ENCODE measurements around the gene CCN5. TPM values are rescaled to one million over a fixed set of nuclear protein-coding genes. Genes with fewer than 3 reads are reported as not detected.
A peak's percentile ranks its signal among the peaks of the same experiment; 100 is the strongest.

CCN5 gene
- total and polyA plus RNA-seq, 2 of the 8 experiments (the other 6 are each of a cell fraction or from before 2014, with no cell fraction given), result not detected

DNA sequence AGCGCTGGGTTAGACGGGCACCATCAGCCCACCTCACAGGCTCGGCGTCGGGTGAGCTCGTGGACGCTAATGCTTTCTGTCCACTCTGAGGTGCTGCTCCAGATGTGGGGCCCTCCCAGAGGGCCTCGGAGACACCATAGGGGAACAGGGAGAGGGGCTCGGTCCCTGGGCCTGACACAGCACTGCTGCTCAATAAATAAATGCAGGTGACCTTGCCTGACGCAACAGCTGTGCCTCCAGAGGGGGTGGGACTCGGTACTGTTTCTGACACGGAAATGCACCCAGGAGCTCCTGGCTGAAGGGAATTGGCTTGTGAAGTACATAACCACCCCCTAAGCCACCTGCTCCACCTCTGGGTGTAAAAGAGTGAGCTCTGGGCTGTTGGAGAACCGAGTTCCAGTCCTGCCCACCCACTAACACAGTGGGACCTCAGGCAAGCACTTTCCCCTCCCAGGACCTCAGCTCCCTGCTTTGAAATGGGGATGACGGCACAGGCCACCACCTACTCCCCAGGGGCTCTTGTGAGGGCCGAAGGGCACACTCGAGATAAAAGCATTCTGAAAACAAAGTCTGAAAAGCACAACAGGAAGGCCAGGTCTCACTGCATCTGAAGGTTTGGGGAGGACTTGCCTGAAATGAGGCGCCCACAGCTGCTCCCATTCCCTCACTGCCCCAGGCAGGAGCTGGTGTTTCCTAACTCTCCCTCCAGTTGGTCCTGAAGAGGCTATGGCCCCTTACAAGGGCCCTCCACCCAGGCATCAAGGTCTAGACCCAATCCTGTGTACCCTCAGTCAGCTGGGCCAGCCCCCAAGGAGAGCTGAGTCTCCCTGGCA is 37.1 kb downstream of the CCN5 start:
- no peak overlapping the region for H3K27ac ChIP-seq (ENCODE audit: low read depth, low read length)
- no peak for DNase-seq (ENCODE audit: low read depth in 1 of 2, low spot score in 2 of 2)
- no peak overlapping the region for H2AFZ ChIP-seq (ENCODE audit: low read length)
- H3K27me3 ChIP-seq (replicated peaks in 1 of 4; ENCODE audit: control insufficient read depth in 3 of 4, extremely low read depth in 1 of 4, insufficient read depth in 3 of 4, low read length in 3 of 4), result no peaks in the 10 kb centered on the region
- no peak overlapping the region for H2BK15ac ChIP-seq (ENCODE audit: low read length)
- peaks cover 0 to 9% (median 2%) of the 10 kb centered on the region in 4 experiments; a peak in 3 of 8 replicates for H3K36me3 ChIP-seq (ENCODE audit: control insufficient read depth in 2 of 4, insufficient read depth in 4 of 4, low read length in 3 of 4)
- H2BK5ac ChIP-seq (ENCODE audit: low read depth, low read length), result no peak overlapping the region
- H2BK12ac ChIP-seq (ENCODE audit: low read depth, low read length), result no peak overlapping the region
- no peak overlapping the region for H3K9ac ChIP-seq (replicated peaks in 1 of 4; ENCODE audit: extremely low read depth in 1 of 4, low read depth in 3 of 4, low read length in 3 of 4)
- ChIA-PET CTCF (ENCODE audit: partially characterized antibody) (interaction anchor here (0.5 to 15.1 kb wide), 13 partner anchors 10 to 157 kb away, joined by 3 to 256 read pairs (median 4); partner anchors contain the start of genes CCN5 and PABPC1L), POLR2A (ENCODE audit: partially characterized antibody) (interaction anchor here (0.6 to 1.2 kb wide), 3 partner anchors 47 to 144 kb away, joined by 3 read pairs; partner anchors contain the start of gene YWHAB)
- H3K14ac ChIP-seq (ENCODE audit: insufficient read length), result no peak overlapping the region
- H3K18ac ChIP-seq (ENCODE audit: extremely low read depth, low read length), result 0 out of 2 replicates have a peak overlapping the region, but pooled peaks have one; percentile 32
- WGBS, 2 experiments (ENCODE audit: extremely low coverage in 1 of 2, insufficient coverage in 1 of 2, insufficient read length in 1 of 2, insufficient replicate concordance in 2 of 2, low coverage in 1 of 2, low lambda C conversion rate in 2 of 2, missing lambda C conversion rate in 1 of 2), result 86% methylated on average over 17 of the region's 17 CpGs; no CpG with 5 or more reads in 1 of the 2 experiments
- H4K8ac ChIP-seq (ENCODE audit: extremely low read depth, insufficient read depth, low read length), result no peak overlapping the region
- no peak overlapping the region for H3K4ac ChIP-seq (replicated peaks; ENCODE audit: insufficient read length, low read depth, low read length)
- H4K20me1 ChIP-seq (replicated peaks in 1 of 2; ENCODE audit: control insufficient read depth in 1 of 2, insufficient read depth in 2 of 2, low read length in 2 of 2), result no peaks in the 10 kb centered on the region
- H2BK20ac ChIP-seq (ENCODE audit: low read length), result no peak overlapping the region; the same call in 1 of the 2 replicates
- no peak overlapping the region for H2BK120ac ChIP-seq (replicated peaks; ENCODE audit: low read depth, low read length)
- no peak overlapping the region for H3K4me3 ChIP-seq (ENCODE audit: extremely low read depth in 1 of 4, insufficient read depth in 2 of 4, low read depth in 3 of 4, low read length in 4 of 4)
- H3K79me2 ChIP-seq (ENCODE audit: control insufficient read depth in 1 of 2, insufficient read depth in 2 of 2, low read length in 2 of 2), result no peaks in the 10 kb centered on the region
- no peak overlapping the region for H3K4me2 ChIP-seq (ENCODE audit: insufficient read depth in 1 of 2, low read depth in 2 of 2, low read length in 2 of 2)
- H3K4me1 ChIP-seq (replicated peaks in 1 of 4; ENCODE audit: control insufficient read depth in 3 of 4, insufficient read depth in 4 of 4, low read length in 3 of 4), result peaks cover 0 to 10% (median under 1%) of the 10 kb centered on the region in 4 experiments; a peak in 3 of 7 replicates
- H4K91ac ChIP-seq (replicated peaks; ENCODE audit: insufficient read length, low read length), result no peak overlapping the region
- no peak for FAIRE-seq
- H4K5ac ChIP-seq (ENCODE audit: insufficient read length, low read depth, low read length), result no peak overlapping the region
- H3K56ac ChIP-seq (replicated peaks; ENCODE audit: insufficient read length, low read depth, low read length), result no peak overlapping the region
- H3K9me3 ChIP-seq (ENCODE audit: insufficient read depth in 2 of 2, low read depth in 1 of 2, low read length in 1 of 2), result no peaks in the 10 kb centered on the region
- no peaks in the 10 kb centered on the region for H3K23me2 ChIP-seq (ENCODE audit: low read depth, low read length)
- no peaks in the 10 kb centered on the region for H3K79me1 ChIP-seq (ENCODE audit: low read depth, low read length)
- H2AK5ac ChIP-seq (ENCODE audit: low read depth, low read length), result no peak overlapping the region
- H3K23ac ChIP-seq (ENCODE audit: insufficient read length), result no peak overlapping the region
- no peak for TF ChIP-seq SAP30 (IDR thresholded peaks at IDR 0.05; ENCODE audit: insufficient read depth, insufficient replicate concordance, low read length)
- no peak for TF ChIP-seq PHF8 (conservative IDR thresholded peaks at IDR 0.05; ENCODE audit: low read depth, low read length)
- TF ChIP-seq JUN (IDR thresholded peaks at IDR 0.05; ENCODE audit: low read depth, low read length), result no peak
- no peak for TF ChIP-seq POLR2AphosphoS5 (IDR thresholded peaks at IDR 0.05; ENCODE audit: low read depth, low read length)
- TF ChIP-seq ZNF274 (IDR thresholded peaks at IDR 0.05; ENCODE audit: borderline replicate concordance, extremely low read depth, low read length), result no peak
- TF ChIP-seq TEAD4 (IDR thresholded peaks at IDR 0.05; ENCODE audit: low read depth, low read length), result no peak
- TF ChIP-seq SIRT6 (IDR thresholded peaks at IDR 0.05; ENCODE audit: low read length), result no peak
- TF ChIP-seq BCL11A (IDR thresholded peaks at IDR 0.05; ENCODE audit: low read depth in 2 of 2, low read length in 2 of 2), result no peak
- TF ChIP-seq SIN3A (conservative IDR thresholded peaks at IDR 0.05 in 1 of 2, IDR thresholded peaks at IDR 0.05 in 1 of 2; ENCODE audit: low read depth in 1 of 2, low read length in 2 of 2), result no peak
- no peak for TF ChIP-seq FOSL1 (IDR thresholded peaks at IDR 0.05; ENCODE audit: insufficient read depth, low read depth, low read length)
- no peak for TF ChIP-seq SIX5 (IDR thresholded peaks at IDR 0.05; ENCODE audit: low read depth, low read length)
- TF ChIP-seq RBBP5 (IDR thresholded peaks at IDR 0.05; ENCODE audit: borderline replicate concordance, low read depth, low read length), result no peak

Measured in H1 (cell line).